HL-60 (cell line): Measurements from ENCODE around the gene HAL.

Experiments used
- POLR2AphosphoS5 ChIP-seq: IDR thresholded peaks from 2 replicates; pipeline ENCODE4 v1.6.1; 2012; ENCODE audit warnings: low read depth
- TF ChIP-seq, protein P1 (sequence below): IDR thresholded peaks from one replicate; pipeline ENCODE4 v1.5.1; 2011; ENCODE audit warnings: low read length, control low read depth, inconsistent platforms; ENCODE audit not compliant: insufficient read depth

DNA sequence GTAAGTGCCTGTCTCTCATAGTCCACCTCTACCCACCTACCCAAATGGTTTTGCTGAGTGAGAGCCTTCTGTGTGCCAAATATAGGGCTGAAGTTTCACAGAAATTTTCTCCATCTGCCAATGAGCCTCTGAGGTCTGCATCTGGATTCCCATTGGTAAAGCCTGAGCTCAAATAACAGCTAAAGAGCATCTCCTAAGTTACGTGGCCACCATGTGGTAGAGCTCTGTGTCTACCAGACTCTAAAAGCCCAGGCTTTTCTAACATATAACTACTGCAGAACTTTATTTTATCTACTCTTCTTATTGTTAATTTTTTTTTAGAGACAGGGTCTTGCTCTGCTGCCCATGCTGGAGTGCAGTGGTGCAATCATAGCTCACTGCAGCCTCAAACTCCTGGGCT lies 37.0 kb downstream of the HAL start:
- TF ChIP-seq POLR2AphosphoS5: no peak
- TF ChIP-seq, protein P1, sequence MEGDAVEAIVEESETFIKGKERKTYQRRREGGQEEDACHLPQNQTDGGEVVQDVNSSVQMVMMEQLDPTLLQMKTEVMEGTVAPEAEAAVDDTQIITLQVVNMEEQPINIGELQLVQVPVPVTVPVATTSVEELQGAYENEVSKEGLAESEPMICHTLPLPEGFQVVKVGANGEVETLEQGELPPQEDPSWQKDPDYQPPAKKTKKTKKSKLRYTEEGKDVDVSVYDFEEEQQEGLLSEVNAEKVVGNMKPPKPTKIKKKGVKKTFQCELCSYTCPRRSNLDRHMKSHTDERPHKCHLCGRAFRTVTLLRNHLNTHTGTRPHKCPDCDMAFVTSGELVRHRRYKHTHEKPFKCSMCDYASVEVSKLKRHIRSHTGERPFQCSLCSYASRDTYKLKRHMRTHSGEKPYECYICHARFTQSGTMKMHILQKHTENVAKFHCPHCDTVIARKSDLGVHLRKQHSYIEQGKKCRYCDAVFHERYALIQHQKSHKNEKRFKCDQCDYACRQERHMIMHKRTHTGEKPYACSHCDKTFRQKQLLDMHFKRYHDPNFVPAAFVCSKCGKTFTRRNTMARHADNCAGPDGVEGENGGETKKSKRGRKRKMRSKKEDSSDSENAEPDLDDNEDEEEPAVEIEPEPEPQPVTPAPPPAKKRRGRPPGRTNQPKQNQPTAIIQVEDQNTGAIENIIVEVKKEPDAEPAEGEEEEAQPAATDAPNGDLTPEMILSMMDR: no peak
